BJ (cell line): ENCODE data around the gene SOX2. TPM values are rescaled to one million over a fixed set of nuclear protein-coding genes. Genes with fewer than 3 reads are reported as not detected.

ENCODE experiments used
- CTCF ChIA-PET: fragments of 350-600 bp; formaldehyde crosslinking; extraction: SDS; loops from one replicate; lab custom pipeline; 2021; ENCODE audit warnings: antibody characterized with exemption, inconsistent platforms; lab: Yijun Ruan, JAX
- POLR2A ChIA-PET: fragments of 300-600 bp; sonication (Branson Sonifier 250); formaldehyde crosslinking; extraction: SDS; loops from one replicate; lab custom pipeline; 2021; ENCODE audit warnings: antibody characterized with exemption; lab: Charles Lee
- DNase-seq: peaks from one replicate; pipeline ENCODE4 v3.0.0-alpha.2; 2011; ENCODE audit warnings: low read depth
- H3K27me3 ChIP-seq: 2 replicates; pipeline ENCODE4 v1.6.0; 2011; ENCODE audit warnings: low read length; ENCODE audit not compliant: control insufficient read depth, insufficient read depth
- H3K36me3 ChIP-seq: 2 replicates; pipeline ENCODE4 v1.5.1; 2011; ENCODE audit warnings: low read length; ENCODE audit not compliant: control insufficient read depth, insufficient read depth
- H3K4me3 ChIP-seq: 2 replicates; pipeline ENCODE4 v1.5.1; 2011; ENCODE audit warnings: low read depth, mild to moderate bottlenecking, control low read depth, low read length
- polyA plus RNA-seq: library from polyadenylated mRNA; depleted of rRNA; stranded (reverse); fragments of >200 nt; gene quantifications from 2 replicates; pipeline ENCODE4 v1.2.3, GENCODE V29; 2011
- TF ChIP-seq, protein P1 (sequence below): IDR thresholded peaks from 2 replicates; pipeline ENCODE4 v1.5.1; 2011; ENCODE audit warnings: low read depth, mild to moderate bottlenecking, control low read depth, inconsistent platforms, low read length, moderate library complexity; ENCODE audit not compliant: insufficient read depth

The SOX2 gene
- polyA plus RNA-seq, 1 experiment, result not detected

- DNase-seq, result no peak
- H3K36me3 ChIP-seq, result no peaks in the 10 kb centered on the region
- CTCF ChIA-PET, result no interaction called here
- H3K27me3 ChIP-seq, result peaks cover 44% of the 10 kb centered on the region
- H3K4me3 ChIP-seq, result no peak overlapping the region
- POLR2A ChIA-PET, result no interaction called here
- TF ChIP-seq, protein P1, sequence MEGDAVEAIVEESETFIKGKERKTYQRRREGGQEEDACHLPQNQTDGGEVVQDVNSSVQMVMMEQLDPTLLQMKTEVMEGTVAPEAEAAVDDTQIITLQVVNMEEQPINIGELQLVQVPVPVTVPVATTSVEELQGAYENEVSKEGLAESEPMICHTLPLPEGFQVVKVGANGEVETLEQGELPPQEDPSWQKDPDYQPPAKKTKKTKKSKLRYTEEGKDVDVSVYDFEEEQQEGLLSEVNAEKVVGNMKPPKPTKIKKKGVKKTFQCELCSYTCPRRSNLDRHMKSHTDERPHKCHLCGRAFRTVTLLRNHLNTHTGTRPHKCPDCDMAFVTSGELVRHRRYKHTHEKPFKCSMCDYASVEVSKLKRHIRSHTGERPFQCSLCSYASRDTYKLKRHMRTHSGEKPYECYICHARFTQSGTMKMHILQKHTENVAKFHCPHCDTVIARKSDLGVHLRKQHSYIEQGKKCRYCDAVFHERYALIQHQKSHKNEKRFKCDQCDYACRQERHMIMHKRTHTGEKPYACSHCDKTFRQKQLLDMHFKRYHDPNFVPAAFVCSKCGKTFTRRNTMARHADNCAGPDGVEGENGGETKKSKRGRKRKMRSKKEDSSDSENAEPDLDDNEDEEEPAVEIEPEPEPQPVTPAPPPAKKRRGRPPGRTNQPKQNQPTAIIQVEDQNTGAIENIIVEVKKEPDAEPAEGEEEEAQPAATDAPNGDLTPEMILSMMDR, result no peak
Measured at GRCh38 chr3:181723625-181724191, 12.0 kb downstream of the SOX2 start.

DNA sequence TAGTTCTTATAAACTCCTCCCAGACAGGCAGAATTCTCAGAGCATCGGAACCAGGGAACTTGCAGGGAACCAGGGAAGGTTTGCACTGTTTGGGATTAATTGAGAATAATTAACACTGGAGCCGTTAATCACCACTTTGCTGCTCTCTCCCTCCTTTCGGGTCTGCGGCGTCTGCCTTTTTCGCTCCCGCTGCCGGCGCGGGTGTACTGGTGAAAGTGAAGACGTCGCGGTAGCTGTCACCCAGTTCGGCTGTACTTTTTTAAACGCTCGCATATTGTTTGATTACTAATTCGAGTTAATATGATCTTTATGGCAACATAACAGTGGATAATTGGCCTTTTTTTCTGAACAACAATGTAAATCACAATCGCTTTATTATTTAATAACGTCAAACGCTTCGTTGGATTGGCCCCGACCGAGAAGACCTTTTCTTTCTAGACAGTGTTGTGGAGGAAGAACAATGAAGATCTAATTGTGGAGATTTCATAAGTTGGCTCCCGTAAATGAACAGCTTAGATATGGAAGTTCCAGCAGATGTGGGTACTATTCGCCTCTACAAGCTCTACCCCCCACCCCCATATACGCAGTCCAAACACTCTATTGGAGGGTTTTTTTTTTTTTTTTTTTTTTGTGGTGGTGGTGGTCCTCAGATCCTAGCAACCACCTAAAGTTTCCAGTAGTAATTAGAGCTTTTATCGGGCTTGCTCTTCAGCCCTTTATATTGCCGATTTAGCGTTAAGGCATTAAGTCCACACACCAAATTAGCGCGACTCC, 12.7 kb downstream of the SOX2 start:
- H3K27me3 ChIP-seq, result peaks cover 41% of the 10 kb centered on the region
- POLR2A ChIA-PET, result no interaction called here
- CTCF ChIA-PET, result no interaction called here

DNA sequence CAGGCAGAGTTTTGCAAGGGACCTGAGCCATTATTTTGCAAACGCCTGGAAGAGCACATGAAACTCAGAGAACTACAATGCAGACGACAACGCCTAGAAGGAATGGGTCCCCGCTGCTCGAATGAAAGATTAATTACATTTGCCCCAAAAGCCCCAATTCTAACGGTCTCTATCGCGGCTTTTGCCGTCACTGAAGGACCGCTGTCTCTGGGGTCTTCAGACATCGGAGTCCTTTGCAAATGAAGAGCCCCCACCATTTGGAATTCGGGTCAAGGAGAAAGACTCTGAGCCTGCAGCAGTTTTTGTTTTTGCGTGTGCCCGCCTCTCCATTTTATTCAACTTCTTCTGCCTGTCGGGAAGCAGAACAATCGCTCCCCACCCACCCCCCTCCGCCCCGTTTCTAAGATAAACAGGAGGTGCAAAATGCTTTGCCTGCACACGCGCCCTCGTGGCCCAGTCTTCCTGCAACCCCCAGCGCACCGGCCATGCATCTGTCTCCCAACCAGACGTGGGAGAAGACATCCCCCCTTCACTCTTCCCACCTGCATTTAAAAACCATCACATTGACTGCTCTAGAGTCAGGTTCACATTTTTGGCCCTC, 13.5 kb downstream of the SOX2 start:
- TF ChIP-seq, protein P1, result no peak

More for the DNA sequence above, 12.7 kb downstream of the SOX2 start:
- DNase-seq, result no peak
- no peaks in the 10 kb centered on the region for H3K36me3 ChIP-seq
- no peak overlapping the region for H3K4me3 ChIP-seq
- TF ChIP-seq, protein P1, result no peak

DNA sequence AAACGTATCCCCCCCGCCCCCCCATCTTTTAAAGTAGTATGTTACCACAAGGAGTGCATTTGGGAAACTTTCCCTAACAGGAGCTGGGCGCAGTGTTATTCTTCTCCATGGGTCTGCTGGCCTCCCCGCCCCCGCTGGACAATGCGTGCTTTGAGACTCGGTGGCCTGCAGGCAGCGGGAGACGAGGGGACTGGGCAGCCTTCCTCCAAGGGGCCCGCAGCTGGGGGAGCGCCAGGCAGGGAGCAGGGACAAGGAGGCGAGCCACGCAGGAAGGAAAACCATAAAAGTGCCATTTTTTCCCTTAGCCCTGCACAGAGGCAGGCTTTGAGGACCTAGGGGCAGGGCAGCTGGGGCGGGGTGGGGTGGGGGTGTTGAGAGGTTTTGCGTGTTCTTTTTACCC, 14.1 kb downstream of the SOX2 start:
- ChIA-PET CTCF (no interaction called here), POLR2A (no interaction called here)
- no peaks in the 10 kb centered on the region for H3K36me3 ChIP-seq
- no peak overlapping the region for H3K4me3 ChIP-seq
- TF ChIP-seq, protein P1, result no peak
- DNase-seq, result no peak
- peaks cover 38% of the 10 kb centered on the region for H3K27me3 ChIP-seq

More for the DNA sequence above, 13.5 kb downstream of the SOX2 start:
- no peak for DNase-seq
- Histone ChIP-seq H3K36me3 (no peaks in the 10 kb centered on the region), H3K4me3 (no peak overlapping the region), H3K27me3 (peaks cover 38% of the 10 kb centered on the region)
- ChIA-PET CTCF (no interaction called here), POLR2A (no interaction called here)

DNA sequence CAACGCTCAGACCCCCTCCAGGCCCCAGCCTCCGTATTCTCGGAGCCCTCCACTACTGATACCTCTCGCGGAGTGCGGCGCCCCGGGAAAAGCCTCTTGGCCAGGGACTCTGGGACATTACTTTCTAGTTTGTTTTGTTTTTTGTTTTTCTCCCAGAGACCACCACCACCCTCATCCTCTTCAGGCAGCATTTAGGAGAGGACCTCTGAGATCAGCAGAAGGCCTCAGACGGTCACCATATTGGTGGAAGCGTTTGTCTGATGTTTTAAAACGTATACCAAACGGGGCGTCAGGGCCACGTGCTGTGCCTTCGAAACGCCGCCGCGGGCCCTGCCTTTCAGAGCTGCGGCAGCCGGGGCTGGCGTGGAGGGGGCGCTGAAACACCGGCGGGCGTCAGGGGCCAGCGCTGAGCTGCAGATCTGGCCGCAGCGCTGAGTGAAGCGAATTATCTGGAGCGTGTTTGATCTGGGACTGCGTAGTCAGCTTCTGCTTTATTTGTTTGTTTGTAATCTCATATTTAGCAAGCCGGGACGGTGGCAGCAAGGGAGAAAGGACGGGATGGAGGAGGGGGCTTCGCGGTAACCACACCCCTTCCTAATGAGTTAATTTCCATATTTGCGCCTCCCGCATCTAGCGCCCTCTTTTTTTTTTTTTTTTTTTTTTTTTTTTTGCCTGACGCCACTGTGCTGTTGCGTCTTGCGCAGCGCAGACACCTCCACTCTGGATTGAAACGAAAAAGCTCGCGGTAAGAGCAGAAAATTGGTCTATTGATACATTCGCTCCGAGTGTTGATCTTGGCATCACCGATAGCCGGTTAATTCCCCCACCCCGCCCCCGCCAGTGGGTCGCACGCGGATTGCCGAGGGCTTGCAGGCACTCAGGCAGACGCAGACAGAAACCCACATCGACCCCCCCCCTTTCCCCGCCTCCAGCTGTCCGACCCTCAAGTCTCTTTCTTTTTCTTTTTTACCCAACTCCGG, 14.9 kb downstream of the SOX2 start:
- TF ChIP-seq, protein P1, result no peak
- DNase-seq, result no peak
- ChIA-PET CTCF (no interaction called here), POLR2A (no interaction called here)
- no peaks in the 10 kb centered on the region for H3K36me3 ChIP-seq
- peaks cover 34% of the 10 kb centered on the region for H3K27me3 ChIP-seq
- H3K4me3 ChIP-seq, result no peak overlapping the region
